ENCODE data around the gene TEAD3. TPM values are rescaled to one million over a fixed set of nuclear protein-coding genes. Genes with fewer than 3 reads are reported as not detected.

Gene TEAD3
- total and polyA plus RNA-seq, 10 of the 15 experiments (the other 5 are each of a cell fraction or from before 2014, with no cell fraction given) = 0.02 to 0.28 (median 0.18) TPM; not detected in 5

Small RNA genes within 50 kb of the gene (microRNA-seq; reads per million reads assigned to microRNA genes)
- gene MIR7111 = 1.1 reads per million

Small RNA genes within 50 kb of the gene (small RNA-seq; reads per million reads assigned to genes)
- gene MIR7111 = 0.59 reads per million, percentile 14 among the genes with 10 or more reads in this experiment

Other genes with a start within 250 kb of the TEAD3 start
Only the 7 nearest of the 8 such genes appear.
- gene ZNF76, start 237.3 kb downstream of the TEAD3 start, total RNA-seq (2014; rRNA removed) = 23.1 and 29.5 TPM in 2 replicates
- 12.4 and 13.5 TPM in 2 replicates for gene ZNF76, start 237.3 kb downstream of the TEAD3 start, total RNA-seq (2014; rRNA removed; fragmentation: Illumina TruSeq; extraction: Trizol)
- 29.3 and 35.8 TPM in 2 replicates for gene ZNF76, start 237.3 kb downstream of the TEAD3 start, total RNA-seq (2021)
- 16.1 and 25.9 TPM in 2 replicates for gene ZNF76, start 237.3 kb downstream of the TEAD3 start, polyA plus RNA-seq (2011; rRNA removed)
- 19.9 and 23.5 TPM in 2 replicates for gene ZNF76, start 237.3 kb downstream of the TEAD3 start, polyA plus RNA-seq (2014; fragmentation: Illumina TruSeq; extraction: Trizol)
- 1 to 10 TPM; 2.8 to 3.1 TPM for gene ZNF76, start 237.3 kb downstream of the TEAD3 start, polyA plus RNA-seq (2014; fragmentation: Nextera tagmentation; extraction: Ambion mirVana)
- 40.5 and 41.0 TPM in 2 replicates for gene ZNF76, start 237.3 kb downstream of the TEAD3 start, polyA plus RNA-seq (2014; rRNA removed)
- gene ZNF76, start 237.3 kb downstream of the TEAD3 start, polyA plus RNA-seq (2016; fragmentation: Nextera tagmentation; extraction: Ambion mirVana) = 10 to 100 TPM; 23.7 to 25.8 TPM
- 51.1 and 55.3 TPM in 2 replicates for gene DEF6, start 199.3 kb downstream of the TEAD3 start, total RNA-seq (2014; rRNA removed)
- 26.9 and 29.3 TPM in 2 replicates for gene DEF6, start 199.3 kb downstream of the TEAD3 start, total RNA-seq (2014; rRNA removed; fragmentation: Illumina TruSeq; extraction: Trizol)
- gene DEF6, start 199.3 kb downstream of the TEAD3 start, total RNA-seq (2021) = 58.1 and 66.3 TPM in 2 replicates
- 26.1 and 42.3 TPM in 2 replicates for gene DEF6, start 199.3 kb downstream of the TEAD3 start, polyA plus RNA-seq (2011; rRNA removed)
- gene DEF6, start 199.3 kb downstream of the TEAD3 start, polyA plus RNA-seq (2014; fragmentation: Illumina TruSeq; extraction: Trizol) = 9.3 and 21.6 TPM in 2 replicates
- gene DEF6, start 199.3 kb downstream of the TEAD3 start, polyA plus RNA-seq (2014; fragmentation: Nextera tagmentation; extraction: Ambion mirVana) = 1 to 10 TPM; 3.3 to 5.1 TPM
- 59.8 and 72.1 TPM in 2 replicates for gene DEF6, start 199.3 kb downstream of the TEAD3 start, polyA plus RNA-seq (2014; rRNA removed)
- gene DEF6, start 199.3 kb downstream of the TEAD3 start, polyA plus RNA-seq (2016; fragmentation: Nextera tagmentation; extraction: Ambion mirVana) = 10 to 100 TPM; 59.9 to 69.5 TPM
- gene PPARD, start 154.5 kb downstream of the TEAD3 start, total RNA-seq (2014; rRNA removed) = 4.5 and 4.9 TPM in 2 replicates
- gene PPARD, start 154.5 kb downstream of the TEAD3 start, total RNA-seq (2014; rRNA removed; fragmentation: Illumina TruSeq; extraction: Trizol) = 2.8 and 3.2 TPM in 2 replicates
- gene PPARD, start 154.5 kb downstream of the TEAD3 start, total RNA-seq (2021) = 12.2 and 12.3 TPM in 2 replicates
- 3.3 and 5.7 TPM in 2 replicates for gene PPARD, start 154.5 kb downstream of the TEAD3 start, polyA plus RNA-seq (2011; rRNA removed)
- 3.1 and 7.9 TPM in 2 replicates for gene PPARD, start 154.5 kb downstream of the TEAD3 start, polyA plus RNA-seq (2014; fragmentation: Illumina TruSeq; extraction: Trizol)
- gene PPARD, start 154.5 kb downstream of the TEAD3 start, polyA plus RNA-seq (2014; fragmentation: Nextera tagmentation; extraction: Ambion mirVana) = under 1 TPM; 0.05 to 0.38 TPM
- 12.6 and 14.5 TPM in 2 replicates for gene PPARD, start 154.5 kb downstream of the TEAD3 start, polyA plus RNA-seq (2014; rRNA removed)
- gene PPARD, start 154.5 kb downstream of the TEAD3 start, polyA plus RNA-seq (2016; fragmentation: Nextera tagmentation; extraction: Ambion mirVana) = 1 to 10 TPM; 7.7 to 8.6 TPM
- gene FANCE, start 44.7 kb downstream of the TEAD3 start, total RNA-seq (2014; rRNA removed) = 13.0 and 13.3 TPM in 2 replicates
- gene FANCE, start 44.7 kb downstream of the TEAD3 start, total RNA-seq (2014; rRNA removed; fragmentation: Illumina TruSeq; extraction: Trizol) = 7.9 and 9.1 TPM in 2 replicates
- 11.3 and 12.8 TPM in 2 replicates for gene FANCE, start 44.7 kb downstream of the TEAD3 start, total RNA-seq (2021)
- gene FANCE, start 44.7 kb downstream of the TEAD3 start, polyA plus RNA-seq (2011; rRNA removed) = 6.0 and 8.1 TPM in 2 replicates
- gene FANCE, start 44.7 kb downstream of the TEAD3 start, polyA plus RNA-seq (2014; fragmentation: Illumina TruSeq; extraction: Trizol) = 7.3 and 8.1 TPM in 2 replicates
- gene FANCE, start 44.7 kb downstream of the TEAD3 start, polyA plus RNA-seq (2014; fragmentation: Nextera tagmentation; extraction: Ambion mirVana) = 1 to 10 TPM; 3.0 to 3.7 TPM
- 9.2 and 10.6 TPM in 2 replicates for gene FANCE, start 44.7 kb downstream of the TEAD3 start, polyA plus RNA-seq (2014; rRNA removed)
- 1 to 10 TPM; 3.5 to 7.6 TPM for gene FANCE, start 44.7 kb downstream of the TEAD3 start, polyA plus RNA-seq (2016; fragmentation: Nextera tagmentation; extraction: Ambion mirVana)
- gene RPL10A, start 28.7 kb downstream of the TEAD3 start, total RNA-seq (2014; rRNA removed) = 2,974 and 3,149 TPM in 2 replicates
- 2,806 and 2,891 TPM in 2 replicates for gene RPL10A, start 28.7 kb downstream of the TEAD3 start, total RNA-seq (2014; rRNA removed; fragmentation: Illumina TruSeq; extraction: Trizol)
- gene RPL10A, start 28.7 kb downstream of the TEAD3 start, total RNA-seq (2021) = 2,346 and 2,441 TPM in 2 replicates
- gene RPL10A, start 28.7 kb downstream of the TEAD3 start, polyA plus RNA-seq (2011; rRNA removed) = 3,265 and 3,380 TPM in 2 replicates
- gene RPL10A, start 28.7 kb downstream of the TEAD3 start, polyA plus RNA-seq (2014; fragmentation: Illumina TruSeq; extraction: Trizol) = 2,332 and 3,478 TPM in 2 replicates
- 1,000 to 10,000 TPM; 2,399 to 2,699 TPM for gene RPL10A, start 28.7 kb downstream of the TEAD3 start, polyA plus RNA-seq (2014; fragmentation: Nextera tagmentation; extraction: Ambion mirVana)
- gene RPL10A, start 28.7 kb downstream of the TEAD3 start, polyA plus RNA-seq (2014; rRNA removed) = 3,639 and 4,029 TPM in 2 replicates
- 100 to 1,000 TPM; 833 to 850 TPM for gene RPL10A, start 28.7 kb downstream of the TEAD3 start, polyA plus RNA-seq (2016; fragmentation: Nextera tagmentation; extraction: Ambion mirVana)
- not detected in 2 replicates for gene TULP1, start 15.8 kb upstream of the TEAD3 start, total RNA-seq (2014; rRNA removed)
- gene TULP1, start 15.8 kb upstream of the TEAD3 start, total RNA-seq (2014; rRNA removed; fragmentation: Illumina TruSeq; extraction: Trizol) = not detected in 2 replicates
- gene TULP1, start 15.8 kb upstream of the TEAD3 start, total RNA-seq (2021) = not detected in 2 replicates
- not detected in 2 replicates for gene TULP1, start 15.8 kb upstream of the TEAD3 start, polyA plus RNA-seq (2011; rRNA removed)
- not detected in 2 replicates for gene TULP1, start 15.8 kb upstream of the TEAD3 start, polyA plus RNA-seq (2014; fragmentation: Illumina TruSeq; extraction: Trizol)
- not detected for gene TULP1, start 15.8 kb upstream of the TEAD3 start, polyA plus RNA-seq (2014; fragmentation: Nextera tagmentation; extraction: Ambion mirVana)
- not detected in 2 replicates for gene TULP1, start 15.8 kb upstream of the TEAD3 start, polyA plus RNA-seq (2014; rRNA removed)
- gene TULP1, start 15.8 kb upstream of the TEAD3 start, polyA plus RNA-seq (2016; fragmentation: Nextera tagmentation; extraction: Ambion mirVana) = not detected
- gene FKBP5, start 191.8 kb upstream of the TEAD3 start, total RNA-seq (2014; rRNA removed) = 60.3 and 67.8 TPM in 2 replicates
- 44.7 and 46.2 TPM in 2 replicates for gene FKBP5, start 191.8 kb upstream of the TEAD3 start, total RNA-seq (2014; rRNA removed; fragmentation: Illumina TruSeq; extraction: Trizol)
- gene FKBP5, start 191.8 kb upstream of the TEAD3 start, total RNA-seq (2021) = 81.2 and 82.8 TPM in 2 replicates
- 64.1 and 65.0 TPM in 2 replicates for gene FKBP5, start 191.8 kb upstream of the TEAD3 start, polyA plus RNA-seq (2011; rRNA removed)
- 123 and 153 TPM in 2 replicates for gene FKBP5, start 191.8 kb upstream of the TEAD3 start, polyA plus RNA-seq (2014; fragmentation: Illumina TruSeq; extraction: Trizol)
- gene FKBP5, start 191.8 kb upstream of the TEAD3 start, polyA plus RNA-seq (2014; fragmentation: Nextera tagmentation; extraction: Ambion mirVana) = 10 to 100 TPM; 29.0 to 33.5 TPM
- 54.7 and 60.5 TPM in 2 replicates for gene FKBP5, start 191.8 kb upstream of the TEAD3 start, polyA plus RNA-seq (2014; rRNA removed)
- 100 to 1,000 TPM; 121 to 122 TPM for gene FKBP5, start 191.8 kb upstream of the TEAD3 start, polyA plus RNA-seq (2016; fragmentation: Nextera tagmentation; extraction: Ambion mirVana)

All from GM12878 (cell line).